K562 (cell line): ENCODE measurements around the gene FA2H. TPM values are rescaled to one million over a fixed set of nuclear protein-coding genes. Genes with fewer than 3 reads are reported as not detected.

ENCODE experiments used
- CBX2 ChIP-seq: fragments of 200-600 bp; sonication (generic); IDR thresholded peaks from one replicate; pipeline ENCODE4 v1.6.1; 2012; ENCODE audit warnings: mild to moderate bottlenecking, low read length, inconsistent platforms; ENCODE audit not compliant: insufficient read depth, poor library complexity, severe bottlenecking
- CXXC5 ChIP-seq: fragments of 250-450 bp; sonication (Bioruptor Pico); IDR thresholded peaks from 2 replicates; pipeline ENCODE4 v1.8.0; 2022; ENCODE audit warnings: inconsistent platforms, mild to moderate bottlenecking, moderate library complexity
- POLR2AphosphoS5 ChIP-seq: IDR thresholded peaks from 2 replicates; pipeline ENCODE4 v1.6.1; 2011; ENCODE audit warnings: mild to moderate bottlenecking, low read depth, low read length, moderate library complexity; ENCODE audit not compliant: control insufficient read depth, insufficient read depth
- polyA plus RNA-seq, 8 experiments: library from polyadenylated mRNA; depleted of rRNA in 4 of 8; stranded (reverse) in 5 of 8; unstranded in 3 of 8; fragments of >200 nt; fragmentation: Nextera tagmentation in 2 of 8; fragmentation: Illumina TruSeq in 1 of 8; extraction: Ambion mirVana in 2 of 8; extraction: Trizol in 1 of 8; gene quantifications; 2 replicates each; pipeline versions ENCODE4 v1.2.1 to v1.2.3, GENCODE V29; 2011 to 2014; ENCODE audit warnings: inconsistent platforms in 1 of 8, missing spikeins in 1 of 8
- total RNA-seq, 7 experiments: library from RNA; depleted of rRNA in 6 of 7; stranded (reverse); fragments of >200 nt in 6 of 7; fragmentation: Illumina TruSeq in 2 of 7; extraction: Trizol in 2 of 7; gene quantifications; 2 replicates each; pipeline versions ENCODE4 v1.2.1 to v1.2.3, GENCODE V29; 2011 to 2021; ENCODE audit warnings: low replicate concordance in 1 of 7
- TF ChIP-seq, protein P1 (sequence below): fragments of 450-650 bp; IDR thresholded peaks from 2 replicates; pipeline ENCODE4 v1.6.1; 2016; ENCODE audit warnings: mild to moderate bottlenecking, moderate library complexity
- TF ChIP-seq, protein P2 (sequence below): sonication (generic); formaldehyde crosslinking; IDR thresholded peaks from 2 replicates; pipeline ENCODE4 v1.8.0; 2022; ENCODE audit warnings: mild to moderate bottlenecking, missing genetic modification reagents, borderline replicate concordance
- TF ChIP-seq, protein P3 (sequence below): fragments of 450-650 bp; formaldehyde crosslinking; IDR thresholded peaks from 2 replicates; pipeline ENCODE4 v1.4.0; 2020; ENCODE audit warnings: mild to moderate bottlenecking, mixed read lengths
- TF ChIP-seq, protein P4 (sequence below): fragments of 150-350 bp; conservative IDR thresholded peaks from 2 replicates; pipeline ENCODE4 v1.6.1; 2014; ENCODE audit warnings: low read length

FA2H gene
- total and polyA plus RNA-seq, 9 of the 15 experiments (the other 6 are each of a cell fraction or from before 2014, with no cell fraction given), result not detected

DNA sequence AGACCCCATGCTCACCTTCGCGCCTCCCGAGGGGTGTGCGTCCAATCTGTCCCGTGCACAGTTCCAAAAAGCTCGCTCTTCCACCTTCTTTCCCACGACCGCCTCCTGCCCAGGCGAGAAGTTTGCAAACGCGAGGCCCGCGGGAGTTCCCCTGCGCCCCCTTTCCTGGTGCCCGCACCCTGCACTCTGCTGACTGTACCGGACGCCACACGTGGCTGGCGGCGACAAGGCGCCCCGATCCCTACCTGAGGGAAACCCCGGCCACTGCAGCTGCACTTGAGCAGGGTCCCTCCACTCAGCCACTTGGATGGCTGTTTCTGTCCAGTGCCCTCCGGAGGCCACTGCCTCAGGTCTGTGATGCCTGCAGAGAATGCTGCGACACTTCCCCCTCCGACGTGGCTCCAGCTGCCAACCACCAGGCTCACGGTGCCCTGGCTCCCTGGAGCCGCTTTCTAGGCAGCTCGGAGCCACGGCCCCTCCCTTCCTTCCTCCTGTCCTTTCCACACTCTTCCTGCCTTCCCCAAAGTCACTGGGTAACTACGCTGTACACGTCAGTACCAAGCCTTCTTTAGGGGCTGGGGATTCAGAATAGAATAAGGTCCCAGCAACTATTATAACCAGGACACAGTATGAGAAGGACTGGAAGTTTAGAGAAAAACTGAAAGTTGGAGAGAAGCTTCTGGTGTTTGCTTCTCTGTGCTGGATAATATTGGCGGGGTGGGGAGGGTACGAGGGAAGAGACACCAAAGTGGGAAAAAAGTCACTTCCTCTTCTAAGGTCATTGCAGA is 74.0 kb downstream of the FA2H start, which contains the start of gene MLKL (continued):
- TF ChIP-seq, protein P1, sequence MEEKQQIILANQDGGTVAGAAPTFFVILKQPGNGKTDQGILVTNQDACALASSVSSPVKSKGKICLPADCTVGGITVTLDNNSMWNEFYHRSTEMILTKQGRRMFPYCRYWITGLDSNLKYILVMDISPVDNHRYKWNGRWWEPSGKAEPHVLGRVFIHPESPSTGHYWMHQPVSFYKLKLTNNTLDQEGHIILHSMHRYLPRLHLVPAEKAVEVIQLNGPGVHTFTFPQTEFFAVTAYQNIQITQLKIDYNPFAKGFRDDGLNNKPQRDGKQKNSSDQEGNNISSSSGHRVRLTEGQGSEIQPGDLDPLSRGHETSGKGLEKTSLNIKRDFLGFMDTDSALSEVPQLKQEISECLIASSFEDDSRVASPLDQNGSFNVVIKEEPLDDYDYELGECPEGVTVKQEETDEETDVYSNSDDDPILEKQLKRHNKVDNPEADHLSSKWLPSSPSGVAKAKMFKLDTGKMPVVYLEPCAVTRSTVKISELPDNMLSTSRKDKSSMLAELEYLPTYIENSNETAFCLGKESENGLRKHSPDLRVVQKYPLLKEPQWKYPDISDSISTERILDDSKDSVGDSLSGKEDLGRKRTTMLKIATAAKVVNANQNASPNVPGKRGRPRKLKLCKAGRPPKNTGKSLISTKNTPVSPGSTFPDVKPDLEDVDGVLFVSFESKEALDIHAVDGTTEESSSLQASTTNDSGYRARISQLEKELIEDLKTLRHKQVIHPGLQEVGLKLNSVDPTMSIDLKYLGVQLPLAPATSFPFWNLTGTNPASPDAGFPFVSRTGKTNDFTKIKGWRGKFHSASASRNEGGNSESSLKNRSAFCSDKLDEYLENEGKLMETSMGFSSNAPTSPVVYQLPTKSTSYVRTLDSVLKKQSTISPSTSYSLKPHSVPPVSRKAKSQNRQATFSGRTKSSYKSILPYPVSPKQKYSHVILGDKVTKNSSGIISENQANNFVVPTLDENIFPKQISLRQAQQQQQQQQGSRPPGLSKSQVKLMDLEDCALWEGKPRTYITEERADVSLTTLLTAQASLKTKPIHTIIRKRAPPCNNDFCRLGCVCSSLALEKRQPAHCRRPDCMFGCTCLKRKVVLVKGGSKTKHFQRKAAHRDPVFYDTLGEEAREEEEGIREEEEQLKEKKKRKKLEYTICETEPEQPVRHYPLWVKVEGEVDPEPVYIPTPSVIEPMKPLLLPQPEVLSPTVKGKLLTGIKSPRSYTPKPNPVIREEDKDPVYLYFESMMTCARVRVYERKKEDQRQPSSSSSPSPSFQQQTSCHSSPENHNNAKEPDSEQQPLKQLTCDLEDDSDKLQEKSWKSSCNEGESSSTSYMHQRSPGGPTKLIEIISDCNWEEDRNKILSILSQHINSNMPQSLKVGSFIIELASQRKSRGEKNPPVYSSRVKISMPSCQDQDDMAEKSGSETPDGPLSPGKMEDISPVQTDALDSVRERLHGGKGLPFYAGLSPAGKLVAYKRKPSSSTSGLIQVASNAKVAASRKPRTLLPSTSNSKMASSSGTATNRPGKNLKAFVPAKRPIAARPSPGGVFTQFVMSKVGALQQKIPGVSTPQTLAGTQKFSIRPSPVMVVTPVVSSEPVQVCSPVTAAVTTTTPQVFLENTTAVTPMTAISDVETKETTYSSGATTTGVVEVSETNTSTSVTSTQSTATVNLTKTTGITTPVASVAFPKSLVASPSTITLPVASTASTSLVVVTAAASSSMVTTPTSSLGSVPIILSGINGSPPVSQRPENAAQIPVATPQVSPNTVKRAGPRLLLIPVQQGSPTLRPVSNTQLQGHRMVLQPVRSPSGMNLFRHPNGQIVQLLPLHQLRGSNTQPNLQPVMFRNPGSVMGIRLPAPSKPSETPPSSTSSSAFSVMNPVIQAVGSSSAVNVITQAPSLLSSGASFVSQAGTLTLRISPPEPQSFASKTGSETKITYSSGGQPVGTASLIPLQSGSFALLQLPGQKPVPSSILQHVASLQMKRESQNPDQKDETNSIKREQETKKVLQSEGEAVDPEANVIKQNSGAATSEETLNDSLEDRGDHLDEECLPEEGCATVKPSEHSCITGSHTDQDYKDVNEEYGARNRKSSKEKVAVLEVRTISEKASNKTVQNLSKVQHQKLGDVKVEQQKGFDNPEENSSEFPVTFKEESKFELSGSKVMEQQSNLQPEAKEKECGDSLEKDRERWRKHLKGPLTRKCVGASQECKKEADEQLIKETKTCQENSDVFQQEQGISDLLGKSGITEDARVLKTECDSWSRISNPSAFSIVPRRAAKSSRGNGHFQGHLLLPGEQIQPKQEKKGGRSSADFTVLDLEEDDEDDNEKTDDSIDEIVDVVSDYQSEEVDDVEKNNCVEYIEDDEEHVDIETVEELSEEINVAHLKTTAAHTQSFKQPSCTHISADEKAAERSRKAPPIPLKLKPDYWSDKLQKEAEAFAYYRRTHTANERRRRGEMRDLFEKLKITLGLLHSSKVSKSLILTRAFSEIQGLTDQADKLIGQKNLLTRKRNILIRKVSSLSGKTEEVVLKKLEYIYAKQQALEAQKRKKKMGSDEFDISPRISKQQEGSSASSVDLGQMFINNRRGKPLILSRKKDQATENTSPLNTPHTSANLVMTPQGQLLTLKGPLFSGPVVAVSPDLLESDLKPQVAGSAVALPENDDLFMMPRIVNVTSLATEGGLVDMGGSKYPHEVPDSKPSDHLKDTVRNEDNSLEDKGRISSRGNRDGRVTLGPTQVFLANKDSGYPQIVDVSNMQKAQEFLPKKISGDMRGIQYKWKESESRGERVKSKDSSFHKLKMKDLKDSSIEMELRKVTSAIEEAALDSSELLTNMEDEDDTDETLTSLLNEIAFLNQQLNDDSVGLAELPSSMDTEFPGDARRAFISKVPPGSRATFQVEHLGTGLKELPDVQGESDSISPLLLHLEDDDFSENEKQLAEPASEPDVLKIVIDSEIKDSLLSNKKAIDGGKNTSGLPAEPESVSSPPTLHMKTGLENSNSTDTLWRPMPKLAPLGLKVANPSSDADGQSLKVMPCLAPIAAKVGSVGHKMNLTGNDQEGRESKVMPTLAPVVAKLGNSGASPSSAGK, result peak; percentile 92
- TF ChIP-seq, protein P2, sequence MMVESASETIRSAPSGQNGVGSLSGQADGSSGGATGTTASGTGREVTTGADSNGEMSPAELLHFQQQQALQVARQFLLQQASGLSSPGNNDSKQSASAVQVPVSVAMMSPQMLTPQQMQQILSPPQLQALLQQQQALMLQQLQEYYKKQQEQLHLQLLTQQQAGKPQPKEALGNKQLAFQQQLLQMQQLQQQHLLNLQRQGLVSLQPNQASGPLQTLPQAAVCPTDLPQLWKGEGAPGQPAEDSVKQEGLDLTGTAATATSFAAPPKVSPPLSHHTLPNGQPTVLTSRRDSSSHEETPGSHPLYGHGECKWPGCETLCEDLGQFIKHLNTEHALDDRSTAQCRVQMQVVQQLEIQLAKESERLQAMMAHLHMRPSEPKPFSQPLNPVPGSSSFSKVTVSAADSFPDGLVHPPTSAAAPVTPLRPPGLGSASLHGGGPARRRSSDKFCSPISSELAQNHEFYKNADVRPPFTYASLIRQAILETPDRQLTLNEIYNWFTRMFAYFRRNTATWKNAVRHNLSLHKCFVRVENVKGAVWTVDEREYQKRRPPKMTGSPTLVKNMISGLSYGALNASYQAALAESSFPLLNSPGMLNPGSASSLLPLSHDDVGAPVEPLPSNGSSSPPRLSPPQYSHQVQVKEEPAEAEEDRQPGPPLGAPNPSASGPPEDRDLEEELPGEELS (CRISPR knock-in tag), result no peak
- no peak for TF ChIP-seq CBX2
- TF ChIP-seq CXXC5, result peak; percentile 37
- TF ChIP-seq, protein P3, sequence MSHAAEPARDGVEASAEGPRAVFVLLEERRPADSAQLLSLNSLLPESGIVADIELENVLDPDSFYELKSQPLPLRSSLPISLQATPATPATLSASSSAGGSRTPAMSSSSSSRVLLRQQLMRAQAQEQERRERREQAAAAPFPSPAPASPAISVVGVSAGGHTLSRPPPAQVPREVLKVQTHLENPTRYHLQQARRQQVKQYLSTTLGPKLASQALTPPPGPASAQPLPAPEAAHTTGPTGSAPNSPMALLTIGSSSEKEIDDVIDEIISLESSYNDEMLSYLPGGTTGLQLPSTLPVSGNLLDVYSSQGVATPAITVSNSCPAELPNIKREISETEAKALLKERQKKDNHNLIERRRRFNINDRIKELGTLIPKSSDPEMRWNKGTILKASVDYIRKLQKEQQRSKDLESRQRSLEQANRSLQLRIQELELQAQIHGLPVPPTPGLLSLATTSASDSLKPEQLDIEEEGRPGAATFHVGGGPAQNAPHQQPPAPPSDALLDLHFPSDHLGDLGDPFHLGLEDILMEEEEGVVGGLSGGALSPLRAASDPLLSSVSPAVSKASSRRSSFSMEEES (CRISPR knock-in tag), result no peak
- TF ChIP-seq, protein P4, sequence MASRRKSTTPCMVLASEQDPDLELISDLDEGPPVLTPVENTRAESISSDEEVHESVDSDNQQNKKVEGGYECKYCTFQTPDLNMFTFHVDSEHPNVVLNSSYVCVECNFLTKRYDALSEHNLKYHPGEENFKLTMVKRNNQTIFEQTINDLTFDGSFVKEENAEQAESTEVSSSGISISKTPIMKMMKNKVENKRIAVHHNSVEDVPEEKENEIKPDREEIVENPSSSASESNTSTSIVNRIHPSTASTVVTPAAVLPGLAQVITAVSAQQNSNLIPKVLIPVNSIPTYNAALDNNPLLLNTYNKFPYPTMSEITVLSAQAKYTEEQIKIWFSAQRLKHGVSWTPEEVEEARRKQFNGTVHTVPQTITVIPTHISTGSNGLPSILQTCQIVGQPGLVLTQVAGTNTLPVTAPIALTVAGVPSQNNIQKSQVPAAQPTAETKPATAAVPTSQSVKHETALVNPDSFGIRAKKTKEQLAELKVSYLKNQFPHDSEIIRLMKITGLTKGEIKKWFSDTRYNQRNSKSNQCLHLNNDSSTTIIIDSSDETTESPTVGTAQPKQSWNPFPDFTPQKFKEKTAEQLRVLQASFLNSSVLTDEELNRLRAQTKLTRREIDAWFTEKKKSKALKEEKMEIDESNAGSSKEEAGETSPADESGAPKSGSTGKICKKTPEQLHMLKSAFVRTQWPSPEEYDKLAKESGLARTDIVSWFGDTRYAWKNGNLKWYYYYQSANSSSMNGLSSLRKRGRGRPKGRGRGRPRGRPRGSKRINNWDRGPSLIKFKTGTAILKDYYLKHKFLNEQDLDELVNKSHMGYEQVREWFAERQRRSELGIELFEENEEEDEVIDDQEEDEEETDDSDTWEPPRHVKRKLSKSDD, result no peak
- no peak for TF ChIP-seq POLR2AphosphoS5
